Measurements from ENCODE around the gene NCR2.

NCR2 gene

DNA sequence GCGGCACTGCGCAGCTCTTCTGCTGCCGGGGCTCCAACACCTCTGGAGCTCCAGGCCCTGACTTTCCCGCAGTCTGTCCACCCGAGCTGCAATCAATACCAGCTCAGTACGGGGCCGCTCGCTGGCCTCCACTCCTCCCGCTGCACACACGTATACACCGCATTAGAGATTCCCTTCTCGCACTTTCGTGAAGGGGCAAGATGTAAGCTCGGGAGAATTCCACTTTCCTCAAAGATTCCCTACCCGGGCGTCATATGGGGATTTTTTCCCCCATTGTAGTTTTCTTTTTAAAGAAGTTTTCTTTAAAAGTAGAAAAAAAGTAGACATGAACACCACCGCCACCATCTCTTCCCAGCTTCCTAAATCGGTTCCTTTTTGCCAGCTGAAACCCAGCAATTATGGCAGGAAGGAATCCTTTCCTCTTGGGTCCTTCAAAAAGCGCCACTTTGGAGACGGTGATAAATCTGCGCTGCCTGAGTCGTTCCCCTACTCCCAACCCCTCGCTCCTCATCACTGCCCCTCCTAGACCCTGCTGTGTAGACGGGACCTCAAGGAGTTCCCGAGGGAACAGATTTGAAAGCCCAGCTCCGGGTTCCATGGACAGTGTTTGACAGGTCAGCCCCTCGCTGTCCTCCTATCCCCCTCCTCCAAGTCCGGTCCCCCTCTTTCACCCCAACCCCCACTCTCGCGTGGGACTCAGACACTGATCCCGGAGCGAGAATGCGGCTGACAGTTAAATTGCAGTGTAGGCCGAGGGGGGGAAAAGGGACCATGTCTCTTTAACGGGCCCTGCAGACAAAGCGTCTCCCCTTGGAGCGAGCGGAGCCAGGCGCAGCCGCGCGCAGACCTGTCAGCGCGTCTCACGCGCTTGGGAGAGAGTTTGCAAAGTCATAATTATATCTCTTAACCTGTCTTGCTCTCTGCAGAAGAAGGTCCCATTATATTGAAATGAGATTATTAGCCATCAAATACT lies 39.5 kb downstream of the NCR2 start:
- Histone ChIP-seq H3K36me3 (ENCODE audit: control insufficient read depth in 2 of 2, insufficient read depth in 2 of 2, low read length in 2 of 2) (no peaks in the 10 kb centered on the region), H3K4me1 (ENCODE audit: control insufficient read depth, insufficient read depth, low read length) (peaks cover 38% of the 10 kb centered on the region), H3K27me3 (ENCODE audit: control insufficient read depth in 1 of 2, insufficient read depth in 2 of 2, low read length in 2 of 2) (peaks cover 65 to 70% of the 10 kb centered on the region in 2 donors), H3K27ac (ENCODE audit: low read length) (no peak overlapping the region), H3K4me3 (ENCODE audit: low read length in 2 of 2) (no peak overlapping the region), H3K9me3 (ENCODE audit: control insufficient read depth in 2 of 2, low read length in 2 of 2) (no peaks in the 10 kb centered on the region), H3K9ac (ENCODE audit: low read length in 2 of 2) (no peak overlapping the region)

DNA sequence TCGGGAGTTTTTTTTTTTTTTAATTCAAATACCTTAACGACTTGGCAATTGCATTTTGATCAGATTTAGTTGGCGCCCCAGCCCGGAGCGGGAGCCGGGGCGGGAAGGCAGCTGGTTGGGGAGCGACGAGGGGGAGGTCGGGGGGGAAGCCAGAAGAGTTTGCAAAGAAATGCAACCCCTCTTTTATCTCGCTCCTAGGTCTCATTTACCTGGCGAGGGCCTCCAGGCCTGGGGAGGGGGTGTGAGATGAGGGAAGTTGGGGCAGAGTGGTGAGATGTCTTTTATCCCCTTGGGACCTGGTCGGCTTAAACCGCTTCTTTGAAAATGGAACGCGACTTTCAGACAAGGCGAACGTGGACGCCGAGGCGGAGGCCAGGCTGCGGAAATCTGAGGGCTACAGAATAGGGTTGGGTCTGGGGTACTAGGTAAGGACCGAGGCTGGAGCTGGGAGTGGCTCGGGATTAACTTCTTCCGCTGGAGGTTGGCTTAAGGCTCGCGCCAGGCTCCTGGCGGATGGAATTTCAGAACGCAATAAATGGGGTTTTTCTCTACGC lies 40.3 kb downstream of the NCR2 start:
- Histone ChIP-seq H3K9me3 (ENCODE audit: control insufficient read depth in 2 of 2, low read length in 2 of 2) (no peaks in the 10 kb centered on the region), H3K9ac (ENCODE audit: low read length in 2 of 2) (no peak overlapping the region), H3K4me3 (ENCODE audit: low read length in 2 of 2) (no peak overlapping the region), H3K27me3 (ENCODE audit: control insufficient read depth in 1 of 2, insufficient read depth in 2 of 2, low read length in 2 of 2) (peaks cover 62 to 64% of the 10 kb centered on the region in 2 donors), H3K4me1 (ENCODE audit: control insufficient read depth, insufficient read depth, low read length) (peaks cover 38% of the 10 kb centered on the region), H3K36me3 (ENCODE audit: control insufficient read depth in 2 of 2, insufficient read depth in 2 of 2, low read length in 2 of 2) (no peaks in the 10 kb centered on the region), H3K27ac (ENCODE audit: low read length) (no peak overlapping the region)

DNA sequence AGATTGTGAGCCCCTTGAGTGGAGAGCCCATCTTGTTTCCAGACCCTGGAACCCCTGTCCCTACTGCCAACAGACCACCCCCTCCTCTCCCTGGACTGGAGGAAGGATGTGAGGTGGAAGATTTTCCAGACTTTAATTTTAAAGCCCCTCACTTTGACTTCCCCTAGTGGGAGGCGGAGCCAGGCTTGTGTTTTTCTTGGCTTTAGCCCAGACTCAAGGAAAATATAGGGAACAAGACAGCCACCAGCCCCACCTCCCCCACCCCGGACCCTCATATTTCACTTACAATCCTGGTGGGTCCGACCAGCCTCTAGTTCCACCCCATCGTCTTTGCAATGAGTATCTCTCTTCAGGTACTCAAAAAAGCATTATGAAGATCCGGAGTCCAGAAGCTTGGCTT lies 40.8 kb downstream of the NCR2 start:
- Histone ChIP-seq H3K4me3 (ENCODE audit: low read length in 2 of 2) (no peak overlapping the region), H3K27me3 (ENCODE audit: control insufficient read depth in 1 of 2, insufficient read depth in 2 of 2, low read length in 2 of 2) (peaks cover 60 to 61% of the 10 kb centered on the region in 2 donors), H3K9me3 (ENCODE audit: control insufficient read depth in 2 of 2, low read length in 2 of 2) (no peaks in the 10 kb centered on the region), H3K36me3 (ENCODE audit: control insufficient read depth in 2 of 2, insufficient read depth in 2 of 2, low read length in 2 of 2) (no peaks in the 10 kb centered on the region), H3K9ac (ENCODE audit: low read length in 2 of 2) (no peak overlapping the region), H3K27ac (ENCODE audit: low read length) (no peak overlapping the region), H3K4me1 (ENCODE audit: control insufficient read depth, insufficient read depth, low read length) (peaks cover 37% of the 10 kb centered on the region)

DNA sequence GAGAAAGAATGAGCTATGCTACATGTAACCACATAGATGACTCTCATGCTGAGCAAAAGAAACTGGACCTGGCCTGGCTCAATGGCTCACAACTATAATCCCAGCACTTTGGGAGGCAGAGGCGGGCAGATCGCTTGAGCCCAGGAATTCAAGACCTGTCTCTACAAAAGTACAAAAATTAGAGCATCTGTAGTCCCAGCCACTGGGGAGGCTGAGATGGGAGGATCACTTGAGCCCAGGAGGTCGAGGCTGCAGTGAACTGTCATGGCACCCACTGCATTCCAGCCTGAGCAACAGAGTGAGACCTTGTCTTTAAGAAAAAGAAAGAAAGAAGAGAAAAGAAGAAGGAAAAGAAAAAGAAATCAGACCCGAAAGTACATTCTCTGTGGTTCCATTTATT lies 41.7 kb downstream of the NCR2 start:
- Histone ChIP-seq H3K9ac (ENCODE audit: low read length in 2 of 2) (no peak overlapping the region), H3K27ac (ENCODE audit: low read length) (no peak overlapping the region), H3K36me3 (ENCODE audit: control insufficient read depth in 2 of 2, insufficient read depth in 2 of 2, low read length in 2 of 2) (no peaks in the 10 kb centered on the region), H3K27me3 (ENCODE audit: control insufficient read depth in 1 of 2, insufficient read depth in 2 of 2, low read length in 2 of 2) (peaks cover 52 to 58% of the 10 kb centered on the region in 2 donors), H3K4me1 (ENCODE audit: control insufficient read depth, insufficient read depth, low read length) (peaks cover 31% of the 10 kb centered on the region), H3K4me3 (ENCODE audit: low read length in 2 of 2) (no peak overlapping the region), H3K9me3 (ENCODE audit: control insufficient read depth in 2 of 2, low read length in 2 of 2) (no peaks in the 10 kb centered on the region)

DNA sequence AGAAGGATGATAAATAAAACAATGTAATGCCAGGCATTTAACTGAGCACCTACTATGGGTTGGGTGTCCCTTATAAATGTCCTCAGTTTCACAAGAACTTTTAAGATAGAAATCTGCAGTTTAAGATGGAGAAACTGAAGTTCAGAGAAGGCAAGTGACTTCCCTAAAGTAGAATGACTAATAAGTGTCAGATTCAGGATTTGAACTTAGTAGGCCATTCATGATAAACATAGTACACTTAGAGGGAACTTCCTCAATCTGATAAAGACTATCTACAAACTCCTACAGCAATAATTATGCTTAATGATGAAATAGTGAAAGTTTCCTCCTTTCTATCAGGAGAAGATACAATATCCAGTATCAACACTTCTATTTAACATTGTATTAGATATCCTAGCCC lies 43.9 kb downstream of the NCR2 start:
- Histone ChIP-seq H3K36me3 (ENCODE audit: control insufficient read depth in 2 of 2, insufficient read depth in 2 of 2, low read length in 2 of 2) (no peaks in the 10 kb centered on the region), H3K27ac (ENCODE audit: low read length) (no peak overlapping the region), H3K9me3 (ENCODE audit: control insufficient read depth in 2 of 2, low read length in 2 of 2) (no peaks in the 10 kb centered on the region), H3K9ac (ENCODE audit: low read length in 2 of 2) (no peak overlapping the region), H3K4me3 (ENCODE audit: low read length in 2 of 2) (no peak overlapping the region), H3K4me1 (ENCODE audit: control insufficient read depth, insufficient read depth, low read length) (peaks cover 9% of the 10 kb centered on the region), H3K27me3 (ENCODE audit: control insufficient read depth in 1 of 2, insufficient read depth in 2 of 2, low read length in 2 of 2) (peaks cover 30 to 43% of the 10 kb centered on the region in 2 donors)

DNA sequence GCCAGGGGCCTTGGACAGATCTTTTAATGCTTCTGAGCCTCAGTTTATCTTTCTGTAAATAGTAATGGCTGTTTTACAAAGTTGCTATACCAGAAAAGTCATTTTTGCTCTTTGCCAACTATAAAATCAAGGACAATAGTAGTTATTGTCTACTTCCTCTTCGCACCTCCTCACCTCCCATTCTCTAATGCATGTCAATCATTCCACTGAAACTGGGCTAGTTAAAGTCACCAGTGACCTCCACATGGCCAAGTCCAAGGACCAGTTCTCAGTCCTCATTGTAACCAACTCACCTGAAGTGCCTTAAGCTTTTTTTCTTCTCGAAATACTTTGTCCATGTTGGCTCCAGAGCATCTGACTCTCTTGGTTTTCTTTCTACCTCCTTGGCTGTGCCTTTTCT lies 51.2 kb downstream of the NCR2 start:
- Histone ChIP-seq H3K9me3 (ENCODE audit: control insufficient read depth in 2 of 2, low read length in 2 of 2) (peaks cover 0 to 3% of the 10 kb centered on the region in 2 donors), H3K4me1 (ENCODE audit: control insufficient read depth, insufficient read depth, low read length) (no peaks in the 10 kb centered on the region), H3K9ac (ENCODE audit: low read length in 2 of 2) (no peak overlapping the region), H3K36me3 (ENCODE audit: control insufficient read depth in 2 of 2, insufficient read depth in 2 of 2, low read length in 2 of 2) (no peaks in the 10 kb centered on the region), H3K27me3 (ENCODE audit: control insufficient read depth in 1 of 2, insufficient read depth in 2 of 2, low read length in 2 of 2) (peaks cover 11 to 13% of the 10 kb centered on the region in 2 donors), H3K27ac (ENCODE audit: low read length) (no peak overlapping the region), H3K4me3 (ENCODE audit: low read length in 2 of 2) (no peak overlapping the region)

DNA sequence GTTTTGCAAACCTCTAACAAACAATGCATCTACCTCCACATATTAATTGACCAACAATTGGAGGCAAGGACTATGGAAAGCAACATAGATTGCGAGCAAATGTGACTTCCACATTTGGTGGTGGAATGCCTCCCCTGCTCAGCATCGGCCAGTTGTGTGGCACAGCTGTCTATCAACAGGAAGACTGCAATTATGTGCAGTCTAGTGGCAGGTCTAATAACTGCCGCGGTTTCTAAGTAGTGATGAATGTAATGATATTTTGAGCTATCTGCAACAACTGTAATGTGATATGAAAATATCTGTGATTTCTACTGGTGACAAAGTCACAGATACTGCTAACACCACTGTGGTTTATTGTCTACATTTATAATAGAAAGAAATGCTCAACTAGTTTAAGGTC lies 56.8 kb downstream of the NCR2 start:
- no peak overlapping the region for H3K9ac ChIP-seq (ENCODE audit: low read length in 2 of 2)
- no peaks in the 10 kb centered on the region for H3K36me3 ChIP-seq (ENCODE audit: control insufficient read depth in 2 of 2, insufficient read depth in 2 of 2, low read length in 2 of 2)
- peaks cover 0 to 7% of the 10 kb centered on the region in 2 donors for H3K27me3 ChIP-seq (ENCODE audit: control insufficient read depth in 1 of 2, insufficient read depth in 2 of 2, low read length in 2 of 2)
- H3K4me1 ChIP-seq (ENCODE audit: control insufficient read depth, insufficient read depth, low read length): no peaks in the 10 kb centered on the region
- H3K4me3 ChIP-seq (ENCODE audit: low read length in 2 of 2): no peak overlapping the region
- peaks cover 0 to 9% of the 10 kb centered on the region in 2 donors for H3K9me3 ChIP-seq (ENCODE audit: control insufficient read depth in 2 of 2, low read length in 2 of 2)
- no peak overlapping the region for H3K27ac ChIP-seq (ENCODE audit: low read length)

DNA sequence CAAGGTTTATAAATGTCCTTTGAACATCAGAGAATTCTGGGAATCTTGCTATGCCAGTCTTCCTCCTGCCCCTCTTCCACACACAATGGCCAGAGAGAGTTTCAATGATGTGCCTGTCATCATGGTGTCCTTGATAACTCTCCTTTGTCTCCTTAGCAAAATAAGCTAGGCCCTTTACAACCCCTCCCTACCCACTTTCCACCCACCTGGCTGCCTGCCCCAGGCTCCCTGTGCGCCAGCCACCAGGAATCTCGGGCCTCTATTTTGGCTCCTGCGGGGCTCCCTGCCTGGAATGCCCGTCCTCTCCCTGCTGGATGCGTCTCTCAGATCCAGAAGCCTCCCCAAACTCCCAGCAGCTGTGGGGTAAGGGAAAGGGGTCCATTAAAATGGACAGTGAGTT lies 60.9 kb downstream of the NCR2 start:
- no peaks in the 10 kb centered on the region for H3K36me3 ChIP-seq (ENCODE audit: control insufficient read depth in 2 of 2, insufficient read depth in 2 of 2, low read length in 2 of 2)

DNA sequence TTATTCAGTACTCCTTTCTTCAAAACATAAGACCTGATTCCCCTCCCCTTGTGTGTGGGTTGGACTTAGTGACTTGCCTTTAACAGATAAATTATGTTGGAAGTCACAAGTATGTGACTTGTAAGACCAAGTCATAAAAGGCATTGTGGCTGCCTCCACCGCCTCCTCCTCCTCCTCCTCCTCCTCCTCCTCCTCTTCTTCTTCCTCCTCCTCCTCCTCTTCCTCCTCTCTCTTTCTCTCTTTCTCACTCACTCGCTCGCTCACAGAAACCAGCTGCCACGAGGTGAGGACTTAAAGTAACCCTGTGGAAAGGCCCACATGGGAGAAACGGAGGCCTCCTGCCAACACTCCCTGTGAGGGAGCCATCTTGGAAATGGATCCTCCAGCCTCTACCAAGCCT lies 64.0 kb downstream of the NCR2 start:
- Histone ChIP-seq H3K27ac (ENCODE audit: low read length) (no peak overlapping the region), H3K9ac (ENCODE audit: low read length in 2 of 2) (no peak overlapping the region), H3K36me3 (ENCODE audit: control insufficient read depth in 2 of 2, insufficient read depth in 2 of 2, low read length in 2 of 2) (no peaks in the 10 kb centered on the region), H3K27me3 (ENCODE audit: control insufficient read depth in 1 of 2, insufficient read depth in 2 of 2, low read length in 2 of 2) (peaks cover 3 to 7% of the 10 kb centered on the region in 2 donors), H3K4me3 (ENCODE audit: low read length in 2 of 2) (no peak overlapping the region), H3K4me1 (ENCODE audit: control insufficient read depth, insufficient read depth, low read length) (no peaks in the 10 kb centered on the region), H3K9me3 (ENCODE audit: control insufficient read depth in 2 of 2, low read length in 2 of 2) (peaks cover 8 to 10% of the 10 kb centered on the region in 2 donors)

More for the DNA sequence above, 60.9 kb downstream of the NCR2 start:
- Histone ChIP-seq H3K9me3 (ENCODE audit: control insufficient read depth in 2 of 2, low read length in 2 of 2) (peaks cover 3 to 10% of the 10 kb centered on the region in 2 donors), H3K27me3 (ENCODE audit: control insufficient read depth in 1 of 2, insufficient read depth in 2 of 2, low read length in 2 of 2) (peaks cover 0 to 7% of the 10 kb centered on the region in 2 donors), H3K4me3 (ENCODE audit: low read length in 2 of 2) (no peak overlapping the region), H3K4me1 (ENCODE audit: control insufficient read depth, insufficient read depth, low read length) (no peaks in the 10 kb centered on the region), H3K9ac (ENCODE audit: low read length in 2 of 2) (no peak overlapping the region), H3K27ac (ENCODE audit: low read length) (no peak overlapping the region)
